HEK293 (cell line): ENCODE data around the gene BICRA.

ENCODE experiments used
- CTCF ChIA-PET: fragments of 350-600 bp; formaldehyde crosslinking; extraction: SDS; loops from one replicate; lab custom pipeline; 2021; ENCODE audit warnings: antibody characterized with exemption; lab: Yijun Ruan, JAX
- POLR2A ChIA-PET: fragments of 300-600 bp; formaldehyde crosslinking; extraction: SDS; loops from one replicate; lab custom pipeline; 2020; ENCODE audit warnings: antibody characterized with exemption, inconsistent platforms; lab: Yijun Ruan, JAX
- H3K27ac ChIP-seq: fragments of 200-500 bp; sonication (Bioruptor generic); 2 replicates; pipeline ENCODE4 v1.5.1; 2014; ENCODE audit warnings: low read depth, low read length, control low read depth, inconsistent platforms; ENCODE audit errors: extremely low read depth
- H3K36me3 ChIP-seq, 2 experiments: fragments of 200-500 bp in 1 of 2; sonication (Bioruptor generic) in 1 of 2; 1 replicate in 1 of 2; 2 replicates in 1 of 2; pipeline ENCODE4 v1.5.1; 2014 to 2017; ENCODE audit warnings: inconsistent platforms in 2 of 2, low read length in 2 of 2; ENCODE audit not compliant: control insufficient read depth in 2 of 2, insufficient read depth in 1 of 2
- H3K4me1 ChIP-seq: fragments of 200-500 bp; sonication (Bioruptor generic); 2 replicates; pipeline ENCODE4 v1.5.1; 2014; ENCODE audit warnings: mild to moderate bottlenecking, low read length, inconsistent platforms; ENCODE audit not compliant: control insufficient read depth, insufficient read depth
- H3K4me3 ChIP-seq: 2 replicates; pipeline ENCODE4 v1.5.1; 2011; ENCODE audit warnings: low read depth, mild to moderate bottlenecking, control low read depth, low read length, moderate library complexity
- H3K9me3 ChIP-seq: fragments of 200-500 bp; sonication (Bioruptor generic); 2 replicates; pipeline ENCODE4 v1.5.1; 2014; ENCODE audit warnings: low read depth, low read length, inconsistent platforms; ENCODE audit not compliant: control insufficient read depth, insufficient read depth
- AEBP2 ChIP-seq: fragments of 450-650 bp; formaldehyde crosslinking; IDR thresholded peaks from 2 replicates; pipeline ENCODE4 v1.5.1; 2016; ENCODE audit warnings: missing biosample characterization, missing genetic modification characterization, borderline replicate concordance
- EGR2 ChIP-seq: fragments of 450-650 bp; formaldehyde crosslinking; IDR thresholded peaks from 2 replicates; pipeline ENCODE4 v1.5.1; 2016; ENCODE audit warnings: low read depth, missing biosample characterization, missing genetic modification characterization
- PRDM10 ChIP-seq: fragments of 450-650 bp; formaldehyde crosslinking; IDR thresholded peaks from 2 replicates; pipeline ENCODE4 v1.5.1; 2016; ENCODE audit warnings: missing biosample characterization, missing genetic modification characterization
- SCRT1 ChIP-seq: fragments of 450-650 bp; formaldehyde crosslinking; IDR thresholded peaks from 2 replicates; pipeline ENCODE4 v1.5.1; 2016; ENCODE audit warnings: missing biosample characterization, missing genetic modification characterization, borderline replicate concordance
- SP2 ChIP-seq: fragments of 450-650 bp; formaldehyde crosslinking; IDR thresholded peaks from 2 replicates; pipeline ENCODE4 v1.5.1; 2016; ENCODE audit warnings: missing biosample characterization, missing genetic modification characterization
- TSHZ1 ChIP-seq: fragments of 450-650 bp; formaldehyde crosslinking; IDR thresholded peaks from 2 replicates; pipeline ENCODE4 v1.5.1; 2016; ENCODE audit warnings: missing biosample characterization, missing genetic modification characterization, borderline replicate concordance
- ZFHX2 ChIP-seq: fragments of 450-650 bp; formaldehyde crosslinking; conservative IDR thresholded peaks from 2 replicates; pipeline ENCODE4 v1.5.1; 2016; ENCODE audit warnings: missing biosample characterization, missing genetic modification characterization
- ZFP41 ChIP-seq: fragments of 450-650 bp; formaldehyde crosslinking; IDR thresholded peaks from 2 replicates; pipeline ENCODE4 v1.5.1; 2016; ENCODE audit warnings: missing biosample characterization, missing genetic modification characterization, borderline replicate concordance
- ZNF10 ChIP-seq: fragments of 450-650 bp; formaldehyde crosslinking; IDR thresholded peaks from 2 replicates; pipeline ENCODE4 v1.5.1; 2017; ENCODE audit warnings: missing biosample characterization, missing genetic modification characterization
- ZNF112 ChIP-seq: fragments of 450-650 bp; formaldehyde crosslinking; IDR thresholded peaks from 2 replicates; pipeline ENCODE4 v1.5.0; 2017; ENCODE audit warnings: missing biosample characterization, missing genetic modification characterization
- ZNF2 ChIP-seq: fragments of 450-650 bp; formaldehyde crosslinking; IDR thresholded peaks from 2 replicates; pipeline ENCODE4 v1.5.1; 2016; ENCODE audit warnings: missing biosample characterization, missing genetic modification characterization
- ZNF214 ChIP-seq: fragments of 450-650 bp; formaldehyde crosslinking; IDR thresholded peaks from 2 replicates; pipeline ENCODE4 v1.5.1; 2017; ENCODE audit warnings: missing biosample characterization, mild to moderate bottlenecking, missing genetic modification characterization, borderline replicate concordance
- ZNF24 ChIP-seq: fragments of 450-650 bp; formaldehyde crosslinking; IDR thresholded peaks from 2 replicates; pipeline ENCODE4 v1.5.1; 2016; ENCODE audit warnings: missing biosample characterization, missing genetic modification characterization
- ZNF341 ChIP-seq: fragments of 450-650 bp; formaldehyde crosslinking; IDR thresholded peaks from 2 replicates; pipeline ENCODE4; 2016; ENCODE audit warnings: low read depth, missing biosample characterization, missing genetic modification characterization
- ZNF37A ChIP-seq: fragments of 450-650 bp; IDR thresholded peaks from 2 replicates; pipeline ENCODE4 v1.5.1; 2018; ENCODE audit warnings: missing biosample characterization, missing genetic modification characterization
- ZNF398 ChIP-seq: fragments of 450-650 bp; formaldehyde crosslinking; IDR thresholded peaks from 2 replicates; pipeline ENCODE4 v1.5.1; 2017; ENCODE audit warnings: missing biosample characterization, missing genetic modification characterization
- ZNF664 ChIP-seq: fragments of 450-650 bp; formaldehyde crosslinking; IDR thresholded peaks from 2 replicates; pipeline ENCODE4 v1.5.1; 2016; ENCODE audit warnings: missing biosample characterization, missing genetic modification characterization
- ZNF792 ChIP-seq: fragments of 450-650 bp; formaldehyde crosslinking; IDR thresholded peaks from 2 replicates; pipeline ENCODE4 v1.5.1; 2016; ENCODE audit warnings: missing biosample characterization, missing genetic modification characterization

BICRA gene

GRCh38 chr19:47681388-47681787, 72.5 kb downstream of the BICRA start:
- CTCF ChIA-PET: interaction anchor here (0.6 kb wide), 1 partner anchor 479 kb away, joined by 3 read pairs; no protein-coding TSS in a partner anchor
- POLR2A ChIA-PET: no interaction called here
- TF ChIP-seq ZNF10: no peak
- no peak for TF ChIP-seq EGR2 (tag by site-specific recombination)
- TF ChIP-seq SCRT1 (tag by site-specific recombination): no peak
- TF ChIP-seq SP2: 0 out of 2 replicates have a peak, but pooled peaks have one; percentile 6
- H3K9me3 ChIP-seq: no peaks in the 10 kb centered on the region
- no peaks in the 10 kb centered on the region for H3K4me1 ChIP-seq
- H3K4me3 ChIP-seq: no peak overlapping the region
- H3K36me3 ChIP-seq: peaks cover 14 to 44% of the 10 kb centered on the region in 2 experiments; a peak in 2 of 3 replicates
- no peak overlapping the region for H3K27ac ChIP-seq

- no peak overlapping the region for H3K27ac ChIP-seq
- no peak overlapping the region for H3K4me3 ChIP-seq
- ChIA-PET POLR2A (no interaction called here), CTCF (interaction anchor here (0.6 kb wide), 1 partner anchor 480 kb away, joined by 3 read pairs; no protein-coding TSS in a partner anchor)
- TF ChIP-seq ZFP41: no peak
- TF ChIP-seq ZNF398: no peak
- no peaks in the 10 kb centered on the region for H3K9me3 ChIP-seq
- H3K4me1 ChIP-seq: no peaks in the 10 kb centered on the region
- H3K36me3 ChIP-seq: peaks cover 17 to 40% of the 10 kb centered on the region in 2 experiments; a peak in 2 of 3 replicates
Measured at GRCh38 chr19:47681936-47682335, 73.0 kb downstream of the BICRA start.

GRCh38 chr19:47682939-47683338, 74.0 kb downstream of the BICRA start:
- peaks cover 17 to 31% of the 10 kb centered on the region in 2 experiments; a peak in 2 of 3 replicates for H3K36me3 ChIP-seq
- H3K27ac ChIP-seq: no peak overlapping the region
- POLR2A ChIA-PET: no interaction called here
- no peaks in the 10 kb centered on the region for H3K4me1 ChIP-seq
- CTCF ChIA-PET: no interaction called here
- H3K4me3 ChIP-seq: no peak overlapping the region
- no peaks in the 10 kb centered on the region for H3K9me3 ChIP-seq
- no peak for TF ChIP-seq PRDM10 (tag by site-specific recombination)
- no peak for TF ChIP-seq ZNF214 (tag by site-specific recombination)
- TF ChIP-seq ZNF341 (tag by site-specific recombination): no peak
- no peak for TF ChIP-seq ZNF10
- no peak for TF ChIP-seq AEBP2 (tag by site-specific recombination)
- TF ChIP-seq TSHZ1 (tag by site-specific recombination): no peak
- no peak for TF ChIP-seq ZNF2 (tag by site-specific recombination)
- TF ChIP-seq ZNF37A (tag by site-specific recombination): no peak
- TF ChIP-seq ZFHX2 (tag by site-specific recombination): peak; percentile 25; the same call in 1 of the 2 replicates
- TF ChIP-seq ZNF24: no peak
- TF ChIP-seq ZNF792 (tag by site-specific recombination): no peak
- no peak for TF ChIP-seq ZNF664 (tag by site-specific recombination)
- no peak for TF ChIP-seq ZNF112
- peak; percentile 26; the same call in 1 of the 2 replicates for TF ChIP-seq EGR2 (tag by site-specific recombination)
